Activated CD4-positive, alpha-beta memory T cell treated with anti-CD3 and anti-CD28 coated beads, Interleukin-2, amount 10 ng/mL, durations not matched to agents 7 days and 5 days (primary cell): Measurements from ENCODE around the gene LENG8. TPM values are rescaled to one million over a fixed set of nuclear protein-coding genes. Genes with fewer than 3 reads are reported as not detected.
A peak's percentile ranks its signal among the peaks of the same experiment; 100 is the strongest.

Experiments used
- CTCF ChIA-PET: fragments of 350-600 bp; sonication (Branson Sonifier 250); formaldehyde crosslinking; loops from one replicate; lab custom pipeline; 2021; ENCODE audit warnings: antibody characterized with exemption, inconsistent platforms; lab: Charles Lee
- POLR2A ChIA-PET: fragments of 350-600 bp; sonication (Branson Sonifier 250); formaldehyde crosslinking; loops from one replicate; lab custom pipeline; 2021; ENCODE audit warnings: antibody characterized with exemption; lab: Charles Lee
- DNase-seq: peaks from one replicate; pipeline ENCODE4 v3.0.0-alpha.2; 2020
- H3K27ac Mint-ChIP-seq: one replicate; pipeline ENCODE4 v1.8.0; 2021; ENCODE audit warnings: mild to moderate bottlenecking, mixed read lengths
- H3K27me3 Mint-ChIP-seq: one replicate; pipeline ENCODE4 v1.8.0; 2021; ENCODE audit warnings: mixed read lengths
- H3K36me3 Mint-ChIP-seq: one replicate; pipeline ENCODE4 v1.8.0; 2021; ENCODE audit warnings: low read depth, mixed read lengths
- H3K4me1 Mint-ChIP-seq: one replicate; pipeline ENCODE4 v1.8.0; 2021; ENCODE audit warnings: mixed read lengths
- H3K4me3 Mint-ChIP-seq: one replicate; pipeline ENCODE4 v1.8.0; 2021; ENCODE audit warnings: mild to moderate bottlenecking, mixed read lengths
- H3K9me3 Mint-ChIP-seq: one replicate; pipeline ENCODE4 v1.8.0; 2021; ENCODE audit warnings: mixed read lengths
- total RNA-seq, 2 experiments: library from RNA; stranded (reverse); gene quantifications; one replicate each; pipeline ENCODE4 v1.2.3, GENCODE V29; 2021

The LENG8 gene
- total RNA-seq, 2 experiments from 2014 or later, result 231 to 233 TPM

DNA sequence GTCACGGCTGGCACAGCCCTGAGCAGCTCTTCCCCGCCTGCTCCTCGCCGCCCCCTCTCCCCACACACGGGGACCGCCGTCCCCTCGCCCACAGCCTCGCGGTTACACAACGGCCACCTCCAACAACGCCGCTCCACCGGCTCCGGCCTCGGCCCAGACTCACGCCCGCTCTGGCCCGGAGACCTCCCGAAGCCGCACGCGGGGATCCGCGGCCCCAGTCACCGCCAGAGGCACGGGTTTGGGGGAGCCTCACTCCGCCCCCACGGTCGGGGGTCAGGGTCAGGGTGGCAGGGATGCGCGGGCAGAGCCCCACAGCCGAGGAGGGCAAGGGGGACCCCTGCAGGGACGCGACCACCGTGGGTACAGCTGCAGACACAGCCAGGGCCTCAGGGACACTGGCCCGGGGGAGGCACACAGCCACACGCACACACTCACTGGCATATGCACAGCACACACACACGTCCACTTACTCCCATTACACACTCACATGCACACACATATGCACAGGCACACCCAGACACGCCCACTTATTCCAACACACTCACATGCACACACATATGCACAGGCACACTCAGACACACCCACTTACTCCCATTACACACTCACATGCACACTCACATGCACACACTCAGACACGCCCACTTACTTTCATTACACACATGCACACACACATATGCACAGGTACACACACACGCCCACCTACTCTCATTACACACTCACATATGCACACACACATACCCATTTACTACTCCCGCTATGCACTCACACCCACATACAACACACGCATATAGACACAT lies 32.1 kb upstream of the LENG8 start:
- H3K9me3 Mint-ChIP-seq, result peaks cover 16% of the 10 kb centered on the region
- no peak for DNase-seq
- CTCF ChIA-PET, result interaction anchor here (1.8 kb wide), 1 partner anchor 8 kb away, joined by 4 read pairs; no protein-coding TSS in a partner anchor
- H3K36me3 Mint-ChIP-seq, result peaks cover 13% of the 10 kb centered on the region
- H3K4me1 Mint-ChIP-seq, result peaks cover 19% of the 10 kb centered on the region
- H3K27me3 Mint-ChIP-seq, result peaks cover 32% of the 10 kb centered on the region
- POLR2A ChIA-PET, result no interaction called here
- no peak overlapping the region for H3K4me3 Mint-ChIP-seq
- H3K27ac Mint-ChIP-seq, result no peak overlapping the region

- DNase-seq, result peak; percentile 63
- Mint-ChIP-seq H3K4me3 (peak overlapping the region; percentile 28), H3K4me1 (peaks cover 19% of the 10 kb centered on the region), H3K9me3 (peaks cover 16% of the 10 kb centered on the region), H3K27ac (peak overlapping the region; percentile 60), H3K36me3 (peaks cover 13% of the 10 kb centered on the region), H3K27me3 (peaks cover 32% of the 10 kb centered on the region)
- ChIA-PET CTCF (no interaction called here), POLR2A (no interaction called here)
Observed at GRCh38 chr19:54418030-54418929, 30.7 kb upstream of the LENG8 start.

DNA sequence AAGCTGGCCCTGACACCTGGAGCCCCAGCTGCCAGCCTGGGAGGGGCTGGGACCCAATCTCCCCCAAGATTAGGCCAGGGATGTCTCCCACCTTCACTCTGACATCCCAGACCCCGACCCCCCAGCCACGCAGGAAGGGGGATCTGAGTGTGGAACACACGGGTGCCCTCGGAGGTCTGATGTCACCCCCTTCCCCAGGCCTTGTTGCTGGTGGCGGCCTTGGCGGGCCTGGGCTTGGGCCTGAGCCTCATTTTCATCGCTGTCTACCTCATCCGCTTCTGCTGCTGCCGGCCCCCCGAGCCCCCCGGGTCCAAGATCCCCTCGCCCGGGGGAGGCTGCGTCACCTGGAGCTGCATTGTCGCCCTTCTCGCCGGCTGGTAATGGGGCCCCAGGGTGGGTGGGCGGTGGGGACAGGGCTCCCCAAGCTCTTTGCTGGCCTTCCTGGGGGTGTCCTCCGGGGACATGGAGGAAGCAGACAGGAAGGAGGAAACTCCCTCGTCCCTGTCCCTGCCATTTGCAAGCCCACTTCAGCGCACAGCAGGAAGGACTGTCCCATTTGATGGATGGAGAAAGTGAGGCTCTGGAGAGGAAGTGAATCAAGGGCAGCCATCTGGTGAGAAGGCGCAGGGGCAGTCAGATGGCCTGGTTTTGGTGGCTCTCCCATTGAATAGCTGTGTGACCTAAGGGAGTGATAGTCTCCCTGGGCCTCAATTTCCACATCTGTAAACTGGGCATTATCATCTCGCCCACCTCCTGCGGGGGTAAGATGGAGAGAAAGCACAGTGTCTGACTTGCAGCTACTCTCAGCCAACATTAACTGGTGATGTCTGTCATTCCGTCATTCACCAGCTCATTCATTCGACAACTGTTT lies 29.8 kb upstream of the LENG8 start:
- H3K27ac Mint-ChIP-seq, result no peak overlapping the region
- H3K9me3 Mint-ChIP-seq, result peaks cover 9% of the 10 kb centered on the region
- H3K36me3 Mint-ChIP-seq, result peaks cover 7% of the 10 kb centered on the region
- DNase-seq, result no peak
- H3K4me1 Mint-ChIP-seq, result peaks cover 17% of the 10 kb centered on the region
- CTCF ChIA-PET, result interaction anchor here (1.2 kb wide), 1 partner anchor 28 kb away, joined by 4 read pairs; no protein-coding TSS in a partner anchor
- H3K4me3 Mint-ChIP-seq, result no peak overlapping the region
- POLR2A ChIA-PET, result interaction anchor here (0.7 kb wide), 1 partner anchor 11 kb away, joined by 4 read pairs; no protein-coding TSS in a partner anchor
- H3K27me3 Mint-ChIP-seq, result peaks cover 25% of the 10 kb centered on the region

DNA sequence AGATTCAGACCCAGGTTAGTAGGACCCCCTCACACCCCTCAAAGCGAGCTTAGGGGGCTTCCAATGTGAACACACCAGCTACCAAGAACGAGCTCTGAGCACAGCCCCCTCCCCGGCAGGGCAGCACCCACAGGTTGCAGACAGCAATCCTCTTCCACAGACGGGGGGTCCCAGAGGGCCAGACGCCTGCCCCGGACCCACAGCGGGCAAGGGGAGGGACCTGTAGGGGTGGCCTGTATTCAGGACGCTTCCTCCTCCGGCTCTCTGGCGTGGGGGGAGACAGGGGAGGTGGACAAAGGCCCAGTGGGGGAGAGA lies 29.0 kb upstream of the LENG8 start:
- no peak for DNase-seq
- Mint-ChIP-seq H3K27me3 (peaks cover 16% of the 10 kb centered on the region), H3K4me3 (no peak overlapping the region), H3K36me3 (peaks cover 5% of the 10 kb centered on the region), H3K4me1 (peaks cover 17% of the 10 kb centered on the region), H3K27ac (no peak overlapping the region), H3K9me3 (peaks cover 4% of the 10 kb centered on the region)
- POLR2A ChIA-PET, result interaction anchor here (0.7 kb wide), 1 partner anchor 10 kb away, joined by 4 read pairs; no protein-coding TSS in a partner anchor
- CTCF ChIA-PET, result interaction anchor here (1.2 kb wide), 1 partner anchor 29 kb away, joined by 4 read pairs; no protein-coding TSS in a partner anchor

- Mint-ChIP-seq H3K36me3 (peaks cover 5% of the 10 kb centered on the region), H3K9me3 (peaks cover 4% of the 10 kb centered on the region), H3K4me1 (peaks cover 17% of the 10 kb centered on the region), H3K27ac (no peak overlapping the region), H3K27me3 (peaks cover 15% of the 10 kb centered on the region), H3K4me3 (no peak overlapping the region)
- POLR2A ChIA-PET, result no interaction called here
- no peak for DNase-seq
- CTCF ChIA-PET, result interaction anchor here (1.2 kb wide), 1 partner anchor 29 kb away, joined by 4 read pairs; no protein-coding TSS in a partner anchor
Observed at GRCh38 chr19:54420383-54421168, 28.4 kb upstream of the LENG8 start.

DNA sequence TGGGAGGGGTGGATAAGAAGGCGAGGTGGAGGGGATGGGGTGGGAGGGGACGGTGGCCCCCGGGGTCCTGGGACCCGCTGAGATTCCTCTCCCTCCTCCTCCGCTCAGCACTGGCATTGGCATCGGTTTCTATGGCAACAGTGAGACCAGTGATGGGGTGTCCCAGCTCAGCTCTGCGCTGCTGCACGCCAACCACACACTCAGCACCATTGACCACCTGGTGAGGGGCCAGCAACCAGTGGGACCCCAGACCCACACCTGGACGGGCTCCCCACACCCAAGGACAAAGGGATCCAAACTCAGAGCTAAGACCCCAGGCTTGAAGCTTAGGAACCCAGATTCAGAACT lies 27.9 kb upstream of the LENG8 start:
- DNase-seq, result no peak
- Mint-ChIP-seq H3K9me3 (peaks cover 4% of the 10 kb centered on the region), H3K27ac (no peak overlapping the region), H3K27me3 (peaks cover 10% of the 10 kb centered on the region), H3K36me3 (peaks cover 5% of the 10 kb centered on the region), H3K4me1 (peaks cover 15% of the 10 kb centered on the region), H3K4me3 (no peak overlapping the region)
- ChIA-PET POLR2A (no interaction called here), CTCF (no interaction called here)

DNA sequence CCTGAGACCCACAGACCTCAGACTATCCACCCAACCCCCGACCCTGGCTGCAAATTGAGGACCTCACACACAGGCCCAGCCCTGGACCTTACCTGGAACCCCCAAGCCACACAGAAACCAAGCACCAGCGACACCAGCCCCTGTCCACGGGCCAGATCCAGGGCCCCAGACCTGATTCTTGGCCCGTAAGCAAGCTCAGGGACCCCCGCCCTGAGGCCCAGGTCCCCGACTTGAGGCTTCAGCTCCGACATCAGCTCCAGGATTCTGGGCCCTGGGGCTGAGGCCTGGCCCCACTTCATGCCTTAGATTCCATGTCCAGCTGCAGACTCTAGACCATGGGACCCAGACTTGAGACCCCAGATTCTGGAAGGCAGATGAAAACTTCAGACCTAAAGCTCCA lies 27.5 kb upstream of the LENG8 start:
- POLR2A ChIA-PET, result no interaction called here
- CTCF ChIA-PET, result no interaction called here
- Mint-ChIP-seq H3K36me3 (peaks cover 5% of the 10 kb centered on the region), H3K27ac (no peak overlapping the region), H3K9me3 (peaks cover 4% of the 10 kb centered on the region), H3K27me3 (peaks cover 10% of the 10 kb centered on the region), H3K4me3 (no peak overlapping the region), H3K4me1 (peaks cover 15% of the 10 kb centered on the region)
- DNase-seq, result no peak

DNA sequence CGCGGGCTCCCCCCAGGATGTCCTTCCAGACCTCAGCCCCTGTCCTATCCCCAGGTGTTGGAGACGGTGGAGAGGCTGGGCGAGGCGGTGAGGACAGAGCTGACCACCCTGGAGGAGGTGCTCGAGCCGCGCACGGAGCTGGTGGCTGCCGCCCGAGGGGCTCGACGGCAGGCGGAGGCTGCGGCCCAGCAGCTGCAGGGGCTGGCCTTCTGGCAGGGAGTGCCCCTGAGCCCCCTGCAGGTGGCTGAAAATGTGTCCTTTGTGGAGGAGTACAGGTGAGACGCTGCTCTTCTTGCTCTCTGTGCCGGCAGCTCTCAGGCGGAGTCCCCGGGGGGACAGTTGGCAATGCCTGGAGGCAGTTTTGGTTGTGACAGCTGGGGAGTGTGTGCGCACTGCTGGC lies 26.9 kb upstream of the LENG8 start:
- Mint-ChIP-seq H3K27ac (no peak overlapping the region), H3K9me3 (peaks cover 2% of the 10 kb centered on the region), H3K4me3 (no peak overlapping the region), H3K4me1 (peaks cover 13% of the 10 kb centered on the region), H3K36me3 (peaks cover 4% of the 10 kb centered on the region), H3K27me3 (peaks cover 10% of the 10 kb centered on the region)
- CTCF ChIA-PET, result no interaction called here
- POLR2A ChIA-PET, result no interaction called here
- DNase-seq, result no peak

DNA sequence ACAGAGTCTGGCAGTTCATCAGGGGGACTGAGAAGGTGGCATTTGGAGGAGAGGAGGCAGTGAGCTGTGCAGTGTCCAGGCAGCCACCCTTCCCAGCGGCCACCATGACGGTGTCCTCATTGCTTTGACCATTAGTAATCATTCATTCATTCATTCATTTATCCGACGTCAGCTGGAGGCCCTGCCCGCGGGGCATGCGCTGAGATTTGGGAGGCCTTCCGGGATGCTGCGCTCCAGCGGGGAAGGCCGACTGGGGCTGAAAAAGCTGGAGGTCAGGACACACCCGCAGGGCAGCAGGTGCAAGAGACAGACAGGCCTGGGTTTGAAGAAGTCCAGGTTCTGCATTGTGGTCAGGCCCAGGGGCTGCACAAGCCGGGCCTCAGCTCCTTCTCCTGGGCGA lies 24.8 kb upstream of the LENG8 start:
- Mint-ChIP-seq H3K4me3 (no peak overlapping the region), H3K9me3 (no peaks in the 10 kb centered on the region), H3K4me1 (no peaks in the 10 kb centered on the region), H3K27me3 (peaks cover 4% of the 10 kb centered on the region), H3K36me3 (no peaks in the 10 kb centered on the region), H3K27ac (no peak overlapping the region)
- CTCF ChIA-PET, result interaction anchor here (1.8 kb wide), 1 partner anchor 8 kb away, joined by 4 read pairs; the partner anchor contains the start of gene TTYH1
- POLR2A ChIA-PET, result no interaction called here
- no peak for DNase-seq

DNA sequence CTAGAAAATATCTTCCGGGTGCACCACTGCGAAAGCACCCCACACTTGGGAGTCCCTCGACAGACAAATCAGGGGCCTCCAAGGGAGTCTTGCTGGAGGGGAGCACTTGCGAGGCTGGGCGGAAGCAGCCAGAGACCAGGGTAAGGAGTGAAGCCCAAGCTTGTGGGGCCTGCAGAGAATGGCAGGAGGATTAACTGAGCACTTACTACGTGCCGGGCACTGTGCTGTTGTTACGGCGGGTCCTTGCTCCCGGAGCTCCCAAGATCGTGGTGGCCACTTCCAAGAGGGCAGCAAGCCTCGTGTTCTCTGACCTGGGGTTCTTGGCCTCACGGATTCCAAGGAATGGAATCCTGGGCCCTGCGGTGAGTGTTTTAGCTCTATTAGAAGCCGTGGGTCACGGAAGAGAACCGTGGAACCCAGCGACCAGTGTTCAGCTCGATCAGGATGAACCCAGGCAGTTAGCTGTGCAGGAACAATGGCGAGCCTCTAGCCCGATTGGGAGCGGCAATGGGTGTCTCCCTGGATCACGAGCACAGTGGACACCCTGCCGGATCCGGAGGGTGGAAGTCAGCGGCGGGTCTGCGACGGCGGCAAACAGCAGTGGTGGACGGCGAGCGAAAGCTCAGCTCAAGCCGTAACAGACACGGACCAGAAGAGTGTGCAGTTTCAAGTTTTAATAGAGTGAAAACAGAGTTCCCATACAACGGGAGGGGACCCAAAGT lies 24.2 kb upstream of the LENG8 start:
- H3K4me3 Mint-ChIP-seq, result no peak overlapping the region
- no peak for DNase-seq
- no peaks in the 10 kb centered on the region for H3K36me3 Mint-ChIP-seq
- no peaks in the 10 kb centered on the region for H3K4me1 Mint-ChIP-seq
- peaks cover 6% of the 10 kb centered on the region for H3K27me3 Mint-ChIP-seq
- ChIA-PET CTCF (interaction anchor here (1.0 to 1.8 kb wide), 2 partner anchors 9 to 33 kb away, joined by 3 to 4 read pairs; partner anchors contain the start of gene TTYH1), POLR2A (no interaction called here)
- no peaks in the 10 kb centered on the region for H3K9me3 Mint-ChIP-seq
- no peak overlapping the region for H3K27ac Mint-ChIP-seq

DNA sequence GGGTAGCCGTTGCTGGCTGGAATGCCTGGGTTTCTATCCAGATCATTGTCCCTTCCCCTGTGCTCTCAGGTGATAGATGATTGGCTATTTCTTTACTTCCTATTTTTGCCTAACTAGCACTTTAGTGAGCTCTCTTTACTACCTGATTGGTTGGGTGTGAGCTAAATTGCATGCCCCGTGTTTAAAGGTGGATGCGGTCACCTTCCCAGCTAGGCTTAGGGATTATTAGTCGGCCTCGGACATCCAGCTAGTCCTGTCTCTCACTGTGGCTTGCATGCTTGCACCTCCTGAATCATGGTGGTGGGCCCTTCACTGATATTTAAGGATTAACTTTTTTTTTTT lies 23.6 kb upstream of the LENG8 start:
- H3K4me3 Mint-ChIP-seq, result no peak overlapping the region
- no peaks in the 10 kb centered on the region for H3K4me1 Mint-ChIP-seq
- POLR2A ChIA-PET, result no interaction called here
- no peaks in the 10 kb centered on the region for H3K36me3 Mint-ChIP-seq
- CTCF ChIA-PET, result interaction anchor here (1.0 to 1.8 kb wide), 2 partner anchors 10 to 34 kb away, joined by 3 to 4 read pairs; partner anchors contain the start of gene TTYH1
- no peak for DNase-seq
- no peak overlapping the region for H3K27ac Mint-ChIP-seq
- H3K27me3 Mint-ChIP-seq, result peaks cover 6% of the 10 kb centered on the region
- no peaks in the 10 kb centered on the region for H3K9me3 Mint-ChIP-seq
